Cardiac muscle cell (in vitro differentiated cells and primary cell): Measurements from ENCODE around the gene HOXB2. TPM values are rescaled to one million over a fixed set of nuclear protein-coding genes. Genes with fewer than 3 reads are reported as not detected.
"Not testable (repeated sequence)": the region's sequence is repeated elsewhere in the genome, so short reads cannot be mapped to it uniquely, and the experiment has no call there.

ENCODE experiments used
- DNase-seq, 2 donors: peaks; one replicate each; pipeline versions ENCODE4 v3.0.0 to v3.0.0-alpha.2; 2010 to 2017; ENCODE audit warnings: low read depth in 1 of 2, low spot score in 1 of 2
- H3K27ac ChIP-seq: fragments of 200-600 bp; sonication (generic); 2 replicates; pipeline ENCODE4 v1.5.1; 2016
- H3K27me3 ChIP-seq: fragments of 200-600 bp; sonication (generic); 2 replicates; pipeline ENCODE4 v1.6.0; 2016; ENCODE audit warnings: control low read depth
- H3K36me3 ChIP-seq: fragments of 200-600 bp; sonication (generic); 2 replicates; pipeline ENCODE4 v1.5.1; 2016; ENCODE audit warnings: control low read depth
- H3K4me1 ChIP-seq: fragments of 200-600 bp; sonication (generic); 2 replicates; pipeline ENCODE4 v1.8.1; 2017; ENCODE audit warnings: low read depth, mild to moderate bottlenecking, mixed run types
- H3K4me3 ChIP-seq: fragments of 200-600 bp; sonication (generic); 2 replicates; pipeline ENCODE4 v1.5.1; 2016; ENCODE audit warnings: mild to moderate bottlenecking
- H3K9me3 ChIP-seq: fragments of 200-600 bp; sonication (generic); 2 replicates; pipeline ENCODE4 v1.5.1; 2017; ENCODE audit warnings: low read depth, mild to moderate bottlenecking, control low read depth
- polyA plus RNA-seq: library from polyadenylated mRNA; unstranded; fragments of >200 nt; fragmentation: Nextera tagmentation; extraction: Ambion mirVana; gene quantifications from 2 replicates; pipeline ENCODE4 v1.2.1, GENCODE V29; 2016
- total RNA-seq: library from RNA; depleted of rRNA; stranded (reverse); fragments of >200 nt; gene quantifications from 2 replicates; pipeline ENCODE4 v1.2.3, GENCODE V29; 2016
- TF ChIP-seq, protein P1 (sequence below): IDR thresholded peaks from 2 replicates; pipeline ENCODE4 v1.5.1; 2012; ENCODE audit warnings: low read depth, mild to moderate bottlenecking, low read length

Gene HOXB2
- total and polyA plus RNA-seq, 2 experiments from 2014 or later, result 107 to 111 TPM

DNA sequence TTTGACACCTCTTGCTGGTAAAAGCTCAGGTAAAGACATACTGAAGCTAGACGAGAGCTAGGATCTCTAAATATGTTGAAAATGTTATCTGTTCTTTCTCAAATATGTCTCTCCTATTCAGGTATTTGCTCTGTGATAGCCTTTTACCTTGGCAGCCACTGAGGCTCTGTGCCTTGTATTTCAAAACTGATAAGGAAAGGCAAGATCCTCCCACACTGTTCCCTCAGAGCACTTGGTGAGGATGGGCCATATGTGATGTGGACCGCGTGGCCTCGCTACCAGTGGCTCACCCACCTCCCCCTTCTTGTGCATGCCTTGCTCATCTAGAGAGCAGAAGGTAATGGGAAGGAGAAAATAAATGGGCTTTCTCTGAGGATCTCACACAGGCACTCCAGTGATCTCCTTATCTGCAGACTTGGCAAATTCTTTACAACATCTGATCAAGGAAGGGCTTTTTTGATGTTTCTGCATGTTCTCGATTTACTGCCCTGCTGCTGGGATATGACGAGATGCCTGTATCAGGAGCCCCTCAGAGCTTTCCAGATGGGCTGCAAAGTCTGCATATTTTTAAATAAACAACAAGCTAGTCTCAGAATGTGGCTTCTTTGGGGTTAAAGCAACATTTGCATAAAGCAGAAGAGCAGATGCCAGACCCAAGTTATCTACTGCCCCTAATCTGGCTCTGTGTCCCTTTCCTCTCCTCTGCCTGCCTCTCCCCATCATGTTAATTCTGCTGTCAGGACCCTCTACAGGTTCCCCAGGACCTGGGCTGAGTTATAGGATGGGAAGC is 31.0 kb downstream of the HOXB2 start:
- Histone ChIP-seq H3K4me1 (peaks cover 21% of the 10 kb centered on the region), H3K36me3 (no peaks in the 10 kb centered on the region), H3K9me3 (no peaks in the 10 kb centered on the region), H3K27me3 (no peaks in the 10 kb centered on the region), H3K4me3 (no peak overlapping the region), H3K27ac (peak overlapping the region; percentile 90)
- TF ChIP-seq, protein P1, sequence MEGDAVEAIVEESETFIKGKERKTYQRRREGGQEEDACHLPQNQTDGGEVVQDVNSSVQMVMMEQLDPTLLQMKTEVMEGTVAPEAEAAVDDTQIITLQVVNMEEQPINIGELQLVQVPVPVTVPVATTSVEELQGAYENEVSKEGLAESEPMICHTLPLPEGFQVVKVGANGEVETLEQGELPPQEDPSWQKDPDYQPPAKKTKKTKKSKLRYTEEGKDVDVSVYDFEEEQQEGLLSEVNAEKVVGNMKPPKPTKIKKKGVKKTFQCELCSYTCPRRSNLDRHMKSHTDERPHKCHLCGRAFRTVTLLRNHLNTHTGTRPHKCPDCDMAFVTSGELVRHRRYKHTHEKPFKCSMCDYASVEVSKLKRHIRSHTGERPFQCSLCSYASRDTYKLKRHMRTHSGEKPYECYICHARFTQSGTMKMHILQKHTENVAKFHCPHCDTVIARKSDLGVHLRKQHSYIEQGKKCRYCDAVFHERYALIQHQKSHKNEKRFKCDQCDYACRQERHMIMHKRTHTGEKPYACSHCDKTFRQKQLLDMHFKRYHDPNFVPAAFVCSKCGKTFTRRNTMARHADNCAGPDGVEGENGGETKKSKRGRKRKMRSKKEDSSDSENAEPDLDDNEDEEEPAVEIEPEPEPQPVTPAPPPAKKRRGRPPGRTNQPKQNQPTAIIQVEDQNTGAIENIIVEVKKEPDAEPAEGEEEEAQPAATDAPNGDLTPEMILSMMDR, result no peak
- no peak for DNase-seq

DNA sequence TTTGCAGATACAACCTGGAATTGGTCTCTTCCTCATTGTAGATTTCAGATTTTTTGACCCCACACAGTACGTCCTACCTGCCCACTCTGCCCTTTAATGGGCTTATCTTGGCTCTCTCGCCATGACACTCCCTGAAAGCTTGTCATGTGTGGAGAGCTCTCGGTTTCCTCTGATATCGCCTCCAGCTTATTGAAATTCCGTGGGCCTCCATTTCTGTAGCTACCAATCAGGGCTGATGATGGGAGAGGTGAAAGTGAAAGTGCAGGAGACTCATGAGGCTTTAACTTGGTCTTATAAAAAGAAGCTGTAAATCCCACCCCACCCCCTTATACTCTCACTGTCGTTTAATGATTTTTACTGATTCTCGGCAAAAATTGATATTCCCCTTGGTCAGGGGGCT is 31.8 kb downstream of the HOXB2 start:
- H3K27me3 ChIP-seq, result no peaks in the 10 kb centered on the region

DNA sequence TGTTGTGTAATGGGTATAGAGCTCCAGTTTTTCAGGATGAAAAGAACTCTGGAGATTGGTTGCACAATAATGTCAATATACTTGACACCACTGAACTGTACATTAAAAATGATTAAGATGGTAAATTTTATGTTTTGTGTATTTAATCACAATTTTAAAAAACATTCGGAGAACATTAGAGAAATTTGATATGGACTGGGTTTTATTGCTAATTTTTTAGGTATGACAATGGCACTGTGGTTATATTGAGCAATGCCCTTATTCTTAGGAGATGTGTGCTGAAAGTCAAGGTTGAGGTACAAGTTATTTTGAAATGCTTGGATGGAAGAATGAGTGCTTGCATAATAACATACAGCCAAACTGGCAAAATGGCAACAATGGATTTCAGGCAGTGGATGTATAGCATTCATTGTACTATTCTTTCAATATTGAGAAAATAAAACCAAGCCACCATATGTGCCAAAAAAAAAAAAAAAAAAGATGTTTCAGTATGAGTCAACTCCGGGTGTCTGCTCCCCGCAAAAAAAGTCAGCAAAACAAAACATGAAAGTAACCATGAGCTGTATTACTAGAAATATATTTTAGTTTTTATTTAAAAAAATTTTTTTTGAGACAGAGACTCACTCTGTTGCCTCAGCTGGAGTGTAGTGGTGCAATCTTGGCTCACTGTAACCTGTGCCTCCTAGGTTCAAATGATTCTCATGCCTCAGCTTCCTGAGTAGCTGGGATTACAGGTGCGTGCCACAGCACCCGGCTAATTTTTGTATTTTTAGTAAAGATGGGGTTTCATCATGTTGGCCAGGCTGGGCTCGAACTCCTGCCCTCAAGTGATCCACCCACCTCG is 33.9 kb downstream of the HOXB2 start:
- Histone ChIP-seq H3K4me1 (peaks cover 33% of the 10 kb centered on the region), H3K4me3 (no peak overlapping the region), H3K36me3 (no peaks in the 10 kb centered on the region), H3K27me3 (no peaks in the 10 kb centered on the region), H3K27ac (no peak overlapping the region), H3K9me3 (no peaks in the 10 kb centered on the region)
- DNase-seq, result peak in 1 of 2 donors; percentile 76
- TF ChIP-seq, protein P1, result no peak

More for the DNA sequence above, 31.8 kb downstream of the HOXB2 start:
- no peaks in the 10 kb centered on the region for H3K9me3 ChIP-seq
- TF ChIP-seq, protein P1, result no peak
- H3K4me3 ChIP-seq, result no peak overlapping the region
- H3K4me1 ChIP-seq, result peaks cover 21% of the 10 kb centered on the region
- no peaks in the 10 kb centered on the region for H3K36me3 ChIP-seq
- peak; percentile 36 to 37 for DNase-seq
- peak overlapping the region; percentile 90 for H3K27ac ChIP-seq

DNA sequence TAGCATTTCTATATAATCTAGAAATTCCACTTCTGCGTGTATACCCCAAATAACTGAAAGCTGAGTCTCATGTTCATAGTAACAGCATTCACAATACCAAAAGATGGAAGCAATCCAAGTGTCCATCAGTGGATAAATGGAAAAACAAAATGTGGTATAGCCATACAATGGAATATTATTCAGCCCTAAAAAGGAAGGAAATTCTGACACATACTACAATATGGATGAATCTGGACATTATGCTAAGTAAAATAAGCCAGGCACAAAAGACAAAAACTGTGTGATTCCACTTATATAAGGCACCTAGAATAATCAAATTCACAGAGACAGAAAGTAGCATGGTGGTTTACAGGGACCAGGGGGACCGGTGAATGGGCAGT is 34.5 kb downstream of the HOXB2 start:
- no peak overlapping the region for H3K27ac ChIP-seq
- H3K36me3 ChIP-seq, result no peaks in the 10 kb centered on the region
- DNase-seq, result no peak
- H3K4me3 ChIP-seq, result no peak overlapping the region
- TF ChIP-seq, protein P1, result no peak
- H3K27me3 ChIP-seq, result no peaks in the 10 kb centered on the region
- no peaks in the 10 kb centered on the region for H3K9me3 ChIP-seq
- peaks cover 39% of the 10 kb centered on the region for H3K4me1 ChIP-seq

DNA sequence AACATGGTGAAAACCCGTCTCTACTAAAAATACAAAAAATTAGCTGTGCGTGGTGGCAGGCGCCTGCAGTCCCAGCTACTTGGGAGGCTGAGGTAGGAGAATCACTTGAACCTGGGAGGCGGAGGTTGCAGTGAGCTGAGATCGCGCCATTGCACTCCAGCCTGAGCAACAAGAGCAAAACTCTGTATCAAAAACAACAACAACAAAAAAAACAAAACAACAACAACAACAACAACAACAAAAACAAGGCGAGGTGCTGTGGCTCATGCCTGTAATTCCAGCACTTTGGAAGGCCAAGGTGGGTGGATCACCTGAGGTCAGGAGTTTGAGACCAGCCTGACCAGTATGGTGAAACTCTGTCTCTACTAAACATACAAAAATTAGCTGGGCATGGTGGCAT is 35.2 kb downstream of the HOXB2 start:
- not testable (repeated sequence) for H3K27ac ChIP-seq, DNase-seq, H3K9me3 ChIP-seq, H3K36me3 ChIP-seq, H3K27me3 ChIP-seq, H3K4me3 ChIP-seq
- H3K4me1 ChIP-seq, result peaks cover 44% of the 10 kb centered on the region

DNA sequence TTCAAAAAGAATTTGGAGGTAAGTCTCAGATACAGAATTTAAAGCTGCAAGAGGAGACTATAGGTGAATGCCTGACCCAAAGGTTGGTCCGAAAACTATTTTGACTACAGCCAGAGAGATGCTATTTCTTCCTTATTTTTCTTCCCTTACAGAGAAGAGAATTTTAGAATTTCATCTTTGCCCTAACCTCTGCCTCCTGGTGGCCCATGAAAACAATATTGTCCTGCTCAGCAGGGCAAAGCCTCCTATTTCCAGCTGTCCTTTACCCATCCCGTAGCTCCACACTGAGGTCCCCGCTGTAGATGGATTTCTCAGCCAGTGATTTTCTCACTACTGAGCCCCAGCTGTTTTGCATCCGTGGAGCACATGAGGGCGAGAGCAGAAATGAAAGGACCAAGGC is 38.7 kb downstream of the HOXB2 start:
- H3K9me3 ChIP-seq, result no peaks in the 10 kb centered on the region
- H3K36me3 ChIP-seq, result no peaks in the 10 kb centered on the region
- H3K27ac ChIP-seq, result peak overlapping the region; percentile 87
- DNase-seq, result no peak
- TF ChIP-seq, protein P1, result no peak
- H3K4me3 ChIP-seq, result no peak overlapping the region
- no peaks in the 10 kb centered on the region for H3K27me3 ChIP-seq
- peaks cover 51% of the 10 kb centered on the region for H3K4me1 ChIP-seq
